Effector memory CD4-positive, alpha-beta T cell (primary cell): Measurements from ENCODE around the gene TMEM121.

Source experiments
- DNase-seq, 3 donors: peaks; one replicate each; pipeline ENCODE4 v3.0.0-alpha.2; 2020
- H3K27ac ChIP-seq: 2 replicates; pipeline ENCODE4 v1.7.0; 2013; ENCODE audit warnings: mild to moderate bottlenecking, low read length, moderate library complexity; ENCODE audit not compliant: insufficient read depth, poor library complexity, severe bottlenecking
- H3K27me3 ChIP-seq: replicated peaks from 2 replicates; pipeline ENCODE4 v1.7.0; 2013; ENCODE audit warnings: mild to moderate bottlenecking, low read length; ENCODE audit not compliant: insufficient read depth, control insufficient read depth, poor library complexity, severe bottlenecking
- H3K36me3 ChIP-seq: 2 replicates; pipeline ENCODE4 v1.7.0; 2013; ENCODE audit warnings: mild to moderate bottlenecking, low read length, moderate library complexity; ENCODE audit not compliant: control insufficient read depth, insufficient read depth
- H3K4me1 ChIP-seq: 2 replicates; pipeline ENCODE4 v1.7.0; 2013; ENCODE audit warnings: low read length, mild to moderate bottlenecking; ENCODE audit not compliant: control insufficient read depth, insufficient read depth, poor library complexity, severe bottlenecking
- H3K4me3 ChIP-seq: 2 replicates; pipeline ENCODE4 v1.7.0; 2013; ENCODE audit warnings: low read length, low read depth, mild to moderate bottlenecking; ENCODE audit not compliant: insufficient read depth, poor library complexity, severe bottlenecking
- H3K9me3 ChIP-seq: 2 replicates; pipeline ENCODE4 v1.7.0; 2013; ENCODE audit warnings: mild to moderate bottlenecking, low read length, moderate library complexity; ENCODE audit not compliant: control insufficient read depth
- total RNA-seq, 3 donors: gene quantifications; one replicate each; lab custom pipeline; 2026; lab: John Stamatoyannopoulos, UW

Gene TMEM121
- total RNA-seq = 2.0 to 3.1 (median 2.9) reads per million in 3 donors

GRCh38 chr14:105525861-105526775, at the start of gene TMEM121:
TMEM121 (plus strand) TSS chr14:105526583; CDS start chr14:105528835, 2,252 bp downstream.
- no peaks in the 10 kb centered on the region for H3K9me3 ChIP-seq
- no peaks in the 10 kb centered on the region for H3K36me3 ChIP-seq
- peak; percentile 25 to 35 (median 31) for DNase-seq
- H3K4me3 ChIP-seq = peak within 1 kb of the TSS; percentile 58
- peaks cover 37% of the 10 kb centered on the region for H3K4me1 ChIP-seq
- H3K27me3 ChIP-seq = peaks cover 2% of the 10 kb centered on the region
- no peak within 1 kb of the TSS for H3K27ac ChIP-seq

- DNase-seq = no peak
- no peak overlapping the region for H3K4me3 ChIP-seq
- no peaks in the 10 kb centered on the region for H3K9me3 ChIP-seq
- no peaks in the 10 kb centered on the region for H3K27me3 ChIP-seq
- H3K27ac ChIP-seq = no peak overlapping the region
- H3K36me3 ChIP-seq = no peaks in the 10 kb centered on the region
- H3K4me1 ChIP-seq = peaks cover 60% of the 10 kb centered on the region
Observed at GRCh38 chr14:105476831-105477659, 49.3 kb upstream of the TMEM121 start.

- no peaks in the 10 kb centered on the region for H3K27me3 ChIP-seq
- H3K27ac ChIP-seq = peak overlapping the region; percentile 69
- H3K4me1 ChIP-seq = peaks cover 68% of the 10 kb centered on the region
- H3K4me3 ChIP-seq = peak overlapping the region; percentile 24
- no peaks in the 10 kb centered on the region for H3K9me3 ChIP-seq
- no peaks in the 10 kb centered on the region for H3K36me3 ChIP-seq
- DNase-seq = peak; percentile 65 to 74 (median 71)
Observed at GRCh38 chr14:105477660-105478397, 48.6 kb upstream of the TMEM121 start.

GRCh38 chr14:105478398-105479251, 47.8 kb upstream of the TMEM121 start:
- Histone ChIP-seq H3K36me3 (no peaks in the 10 kb centered on the region), H3K9me3 (no peaks in the 10 kb centered on the region), H3K27ac (peak overlapping the region; percentile 69), H3K27me3 (no peaks in the 10 kb centered on the region), H3K4me1 (peaks cover 71% of the 10 kb centered on the region), H3K4me3 (peak overlapping the region; percentile 24)
- DNase-seq = peak in 2 of 3 donors; percentile 38 to 44

GRCh38 chr14:105479431-105480158, 46.8 kb upstream of the TMEM121 start:
- H3K36me3 ChIP-seq = no peaks in the 10 kb centered on the region
- H3K27me3 ChIP-seq = no peaks in the 10 kb centered on the region
- H3K4me3 ChIP-seq = no peak overlapping the region
- H3K27ac ChIP-seq = peak overlapping the region; percentile 100
- no peak for DNase-seq
- H3K9me3 ChIP-seq = no peaks in the 10 kb centered on the region
- H3K4me1 ChIP-seq = peaks cover 78% of the 10 kb centered on the region

GRCh38 chr14:105480199-105480746, 46.1 kb upstream of the TMEM121 start:
- Histone ChIP-seq H3K27ac (peak overlapping the region; percentile 100), H3K9me3 (no peaks in the 10 kb centered on the region), H3K4me1 (peaks cover 80% of the 10 kb centered on the region), H3K36me3 (no peaks in the 10 kb centered on the region), H3K27me3 (no peaks in the 10 kb centered on the region), H3K4me3 (no peak overlapping the region)
- no peak for DNase-seq

GRCh38 chr14:105480807-105481801, 45.3 kb upstream of the TMEM121 start:
- H3K4me1 ChIP-seq = peaks cover 80% of the 10 kb centered on the region

More at GRCh38 chr14:105480807-105481801, 45.3 kb upstream of the TMEM121 start:
- Histone ChIP-seq H3K36me3 (no peaks in the 10 kb centered on the region), H3K9me3 (no peaks in the 10 kb centered on the region), H3K27me3 (no peaks in the 10 kb centered on the region), H3K4me3 (peak overlapping the region; percentile 58), H3K27ac (peak overlapping the region; percentile 100)
- DNase-seq = peak; percentile 83 to 86 (median 86)
